Stomach smooth muscle (tissue), 2 donors: ENCODE results near the gene PPM1F.
"Not testable (repeated sequence)": the region's sequence is repeated elsewhere in the genome, so short reads cannot be mapped to it uniquely, and the experiment has no call there.

ENCODE experiments used
- H3K27ac ChIP-seq: one replicate; pipeline ENCODE4 v1.7.0; 2013; ENCODE audit warnings: mild to moderate bottlenecking, low read length, inconsistent platforms
- H3K27me3 ChIP-seq, 2 donors: one replicate each; pipeline ENCODE4 v1.7.0; 2013; ENCODE audit warnings: low read length in 2 of 2; ENCODE audit not compliant: insufficient read depth in 2 of 2, control insufficient read depth in 1 of 2
- H3K36me3 ChIP-seq, 2 donors: one replicate each; pipeline ENCODE4 v1.7.0; 2013; ENCODE audit warnings: low read length in 2 of 2; ENCODE audit not compliant: control insufficient read depth in 2 of 2, insufficient read depth in 2 of 2
- H3K4me1 ChIP-seq: one replicate; pipeline ENCODE4 v1.7.0; 2013; ENCODE audit warnings: low read length; ENCODE audit not compliant: control insufficient read depth, insufficient read depth
- H3K4me3 ChIP-seq, 2 donors: one replicate each; pipeline ENCODE4 v1.7.0; 2013; ENCODE audit warnings: low read length in 2 of 2
- H3K9ac ChIP-seq, 2 donors: one replicate each; pipeline ENCODE4 v1.7.0; 2013; ENCODE audit warnings: low read length in 2 of 2, mild to moderate bottlenecking in 1 of 2
- H3K9me3 ChIP-seq, 2 donors: one replicate each; pipeline ENCODE4 v1.7.0; 2013; ENCODE audit warnings: low read length in 2 of 2; ENCODE audit not compliant: control insufficient read depth in 2 of 2
- donor health status: healthy.
- donor health status: Pancreatic carcinoma.

The PPM1F gene

DNA sequence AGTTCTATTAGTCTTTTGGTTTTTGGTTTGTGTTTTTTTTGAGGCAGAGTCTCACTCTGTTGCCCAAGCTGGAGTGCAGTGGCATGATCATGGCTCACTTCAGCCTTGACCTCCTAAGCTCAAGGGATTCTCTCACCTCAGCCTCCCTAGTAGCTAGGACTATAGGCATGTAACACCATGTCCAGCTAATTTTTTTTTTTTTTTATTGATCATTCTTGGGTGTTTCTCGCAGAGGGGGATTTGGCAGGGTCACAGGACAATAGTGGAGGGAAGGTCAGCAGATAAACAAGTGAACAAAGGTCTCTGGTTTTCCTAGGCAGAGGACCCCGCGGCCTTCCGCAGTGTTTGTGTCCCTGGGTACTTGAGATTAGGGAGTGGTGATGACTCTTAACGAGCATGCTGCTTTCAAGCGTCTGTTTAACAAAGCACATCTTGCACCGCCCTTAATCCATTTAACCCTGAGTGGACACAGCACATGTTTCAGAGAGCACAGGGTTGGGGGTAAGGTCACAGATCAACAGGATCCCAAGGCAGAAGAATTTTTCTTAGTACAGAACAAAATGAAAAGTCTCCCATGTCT, 69.8 kb downstream of the PPM1F start:
- H3K9ac ChIP-seq, H3K4me3 ChIP-seq, H3K27ac ChIP-seq: not testable (repeated sequence)

GRCh38 chr22:21881841-21882753, 70.6 kb downstream of the PPM1F start:
- Histone ChIP-seq H3K9ac (no peak overlapping the region), H3K4me3 (no peak overlapping the region), H3K4me1 (no peaks in the 10 kb centered on the region), H3K27ac (no peak overlapping the region), H3K36me3 (no peaks in the 10 kb centered on the region), H3K9me3 (no peaks in the 10 kb centered on the region), H3K27me3 (no peaks in the 10 kb centered on the region)

More for the DNA sequence above, 69.8 kb downstream of the PPM1F start:
- not testable (repeated sequence) for H3K9me3 ChIP-seq, H3K27me3 ChIP-seq, H3K4me1 ChIP-seq, H3K36me3 ChIP-seq

GRCh38 chr22:21876486-21877176, 76.0 kb downstream of the PPM1F start:
- Histone ChIP-seq H3K9me3 (no peaks in the 10 kb centered on the region), H3K27ac (no peak overlapping the region), H3K4me3 (no peak overlapping the region), H3K9ac (peak overlapping the region in 1 of 2 donors; percentile 20), H3K4me1 (no peaks in the 10 kb centered on the region), H3K36me3 (no peaks in the 10 kb centered on the region), H3K27me3 (no peaks in the 10 kb centered on the region)

- not testable (repeated sequence) for H3K9me3 ChIP-seq, H3K27ac ChIP-seq, H3K36me3 ChIP-seq, H3K4me1 ChIP-seq, H3K9ac ChIP-seq, H3K27me3 ChIP-seq, H3K4me3 ChIP-seq
These were observed 77.7 kb downstream of the PPM1F start for GRCh38 chr22:21874953-21875352.

DNA sequence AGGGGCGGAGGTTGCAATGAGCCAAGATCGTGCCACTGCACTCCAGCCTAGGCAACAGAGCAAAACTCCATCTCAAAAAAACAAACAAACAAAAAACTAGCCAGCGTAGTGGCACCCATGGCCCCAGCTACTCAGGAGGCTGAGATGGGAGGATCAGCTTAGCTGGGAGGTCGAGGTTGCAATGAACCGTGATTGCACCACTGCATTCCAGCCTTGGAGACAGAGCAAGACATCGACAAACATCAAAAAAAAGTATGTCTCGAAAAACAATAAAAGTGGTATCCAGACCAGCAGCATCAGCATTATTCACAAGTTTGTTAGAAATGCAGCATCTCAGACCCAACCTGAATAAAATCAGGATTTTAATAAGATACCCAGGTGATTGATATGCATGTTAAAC, 79.0 kb downstream of the PPM1F start:
- Histone ChIP-seq H3K27ac (no peak overlapping the region), H3K4me1 (no peaks in the 10 kb centered on the region), H3K9me3 (no peaks in the 10 kb centered on the region), H3K9ac (no peak overlapping the region), H3K27me3 (no peaks in the 10 kb centered on the region), H3K36me3 (no peaks in the 10 kb centered on the region), H3K4me3 (no peak overlapping the region)

DNA sequence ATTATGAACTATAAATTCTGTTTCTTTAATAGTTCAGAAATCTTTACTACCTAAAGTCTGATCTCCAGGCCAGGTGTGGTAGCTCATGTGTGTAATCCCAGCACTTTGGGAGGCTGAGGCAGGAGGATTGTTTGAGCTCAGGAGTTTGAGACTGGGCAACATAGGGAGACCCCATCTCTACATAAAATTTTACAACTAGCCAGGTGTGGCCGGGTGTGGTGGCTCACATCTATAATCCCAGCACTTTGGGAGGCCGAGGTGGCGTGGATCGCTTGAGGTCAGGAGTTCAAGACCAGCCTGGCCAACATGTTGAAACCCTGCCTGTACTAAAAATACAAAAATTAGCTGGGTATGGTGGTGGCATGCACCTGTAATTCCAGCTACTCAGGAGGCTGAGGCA, 79.9 kb downstream of the PPM1F start:
- not testable (repeated sequence) for H3K4me1 ChIP-seq, H3K27ac ChIP-seq, H3K27me3 ChIP-seq, H3K9me3 ChIP-seq, H3K9ac ChIP-seq, H3K4me3 ChIP-seq, H3K36me3 ChIP-seq
